Progenitor cell of endocrine pancreas (in vitro differentiated cells): Measurements from ENCODE around the gene DCPS. TPM values are rescaled to one million over a fixed set of nuclear protein-coding genes. Genes with fewer than 3 reads are reported as not detected.

ENCODE experiments used
- total RNA-seq: library from RNA; stranded (reverse); gene quantifications from 2 replicates; pipeline ENCODE4 v1.2.1, GENCODE V29; 2021

DCPS gene
- total RNA-seq, 1 donor from 2014 or later: 17.9 TPM

Other genes with a start within 250 kb of the DCPS start
- gene CDON, start 241.2 kb upstream of the DCPS start, total RNA-seq: 24.9 and 26.4 TPM in 2 replicates
- 41.0 and 44.1 TPM in 2 replicates for gene RPUSD4, start 92.4 kb upstream of the DCPS start, total RNA-seq
- 32.4 and 35.2 TPM in 2 replicates for gene FAM118B, start 92.3 kb upstream of the DCPS start, total RNA-seq
- gene SRPRA, start 35.2 kb upstream of the DCPS start, total RNA-seq: 79.2 and 80.9 TPM in 2 replicates
- gene FOXRED1, start 34.9 kb upstream of the DCPS start, total RNA-seq: 63.8 and 64.7 TPM in 2 replicates
- 12.8 and 14.3 TPM in 2 replicates for gene TIRAP, start 21.0 kb upstream of the DCPS start, total RNA-seq
- 7.8 and 8.8 TPM in 2 replicates for gene ST3GAL4, start 51.6 kb downstream of the DCPS start, total RNA-seq